ENCODE data around the gene RUFY3.
A peak's percentile ranks its signal among the peaks of the same experiment; 100 is the strongest.
"Not testable (repeated sequence)": the region's sequence is repeated elsewhere in the genome, so short reads cannot be mapped to it uniquely, and the experiment has no call there.

Gene RUFY3

GRCh38 chr4:70734971-70735370 is 13.2 kb downstream of the RUFY3 start:
- DNase-seq, result peak in 1 of 51 donors; percentile 58

DNA sequence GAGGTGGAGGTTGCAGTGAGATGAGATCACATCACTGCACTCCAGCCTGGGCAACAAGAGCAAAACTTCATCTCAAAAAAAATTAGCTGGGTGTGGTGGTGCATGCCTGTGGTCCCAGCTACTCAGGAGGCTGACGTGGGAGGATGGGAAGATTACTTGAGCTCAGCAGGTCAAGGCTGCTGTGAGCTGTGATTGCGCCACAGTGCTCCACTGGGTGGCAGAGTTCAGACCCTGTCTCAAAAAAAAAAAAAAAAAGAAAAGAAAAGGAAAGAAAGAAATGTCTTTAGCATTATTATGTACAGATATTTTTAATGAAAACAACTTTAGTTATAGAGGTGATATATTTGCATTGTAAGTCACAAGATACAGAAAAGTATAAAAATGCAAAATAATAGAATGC is 14.2 kb downstream of the RUFY3 start:
- DNase-seq, result not testable (repeated sequence)

GRCh38 chr4:70737006-70737405 is 15.2 kb downstream of the RUFY3 start:
- no peak for DNase-seq

DNA sequence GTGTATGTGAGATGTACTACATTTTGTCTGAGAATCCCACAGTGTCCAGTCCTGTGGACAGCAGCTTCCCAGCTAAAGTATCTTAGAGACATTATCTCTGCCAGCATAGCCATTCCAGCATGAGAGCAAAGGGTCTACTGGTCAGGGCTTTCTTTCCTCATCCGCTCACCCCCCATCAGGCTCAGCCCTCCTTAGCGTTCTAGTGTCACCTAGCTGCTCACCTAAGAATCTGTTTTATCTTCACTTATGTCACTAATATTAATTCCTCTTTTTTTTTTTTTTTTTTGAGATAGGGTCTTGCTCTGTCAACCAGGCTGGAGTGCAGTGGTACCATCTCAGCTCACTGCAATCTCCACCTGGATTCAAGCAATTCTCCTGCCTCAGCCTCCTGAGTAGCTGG is 15.6 kb downstream of the RUFY3 start:
- DNase-seq, result no peak

DNA sequence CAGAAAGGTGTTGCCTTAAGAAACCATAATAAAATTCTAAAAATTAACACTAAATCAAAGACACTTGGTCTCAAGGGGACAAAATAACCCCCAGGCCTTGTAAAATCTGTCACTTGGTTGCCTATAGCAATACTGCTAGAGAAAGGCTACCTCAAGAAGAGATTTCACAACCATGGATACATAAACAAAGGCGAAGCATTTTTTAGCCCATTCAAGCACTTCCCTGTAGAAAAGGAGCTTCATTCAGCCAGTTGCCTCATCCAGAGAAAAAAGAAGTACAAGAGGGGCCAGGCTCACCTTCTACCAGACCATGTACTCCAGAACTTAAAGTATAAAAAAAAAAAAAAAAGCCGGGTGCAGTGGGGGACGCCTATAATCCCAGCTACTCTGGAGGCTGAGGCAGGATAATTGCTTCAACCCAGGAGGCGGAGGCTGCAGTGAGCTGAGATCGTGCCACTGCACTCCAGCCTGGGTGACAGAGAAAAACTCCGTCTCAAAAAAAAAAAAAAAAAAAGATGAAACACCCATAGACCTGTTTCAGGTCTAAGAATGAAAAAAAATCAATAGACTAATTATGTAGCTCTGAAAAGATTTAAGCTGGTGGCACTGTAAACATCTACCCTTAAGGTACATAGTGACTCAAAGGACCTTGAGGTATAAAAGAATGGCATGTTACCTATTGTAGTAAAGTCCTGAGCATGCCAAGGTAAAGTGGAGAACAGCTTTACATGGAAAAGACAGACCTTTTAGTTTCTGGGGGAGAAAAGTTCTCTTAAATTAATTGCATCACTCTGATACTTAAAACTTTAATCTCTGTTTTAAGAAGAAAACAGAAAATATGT is 18.0 kb downstream of the RUFY3 start:
- no peak for DNase-seq

- DNase-seq, result no peak
Measured at GRCh38 chr4:70741867-70742658, 20.3 kb downstream of the RUFY3 start.

DNA sequence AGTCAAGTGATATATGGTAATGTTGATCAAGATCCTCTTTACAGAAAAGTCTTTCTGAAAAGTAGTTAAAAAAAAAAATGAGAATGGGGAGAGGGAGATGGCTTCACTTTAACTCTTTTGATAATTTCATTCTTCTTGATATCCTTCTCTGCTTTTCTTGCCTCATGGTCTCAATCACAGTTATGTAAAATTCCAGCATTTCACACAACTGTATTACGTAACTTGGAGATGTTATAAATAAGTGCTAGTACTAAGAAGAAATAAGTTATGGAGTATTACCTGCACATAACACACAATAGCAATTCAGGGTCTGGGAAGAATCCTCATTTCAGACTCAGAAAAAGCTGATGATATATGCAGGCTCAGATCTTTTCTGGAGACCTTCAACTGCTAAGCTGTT is 22.0 kb downstream of the RUFY3 start:
- DNase-seq, result no peak

GRCh38 chr4:70746179-70746839 is 24.5 kb downstream of the RUFY3 start:
- DNase-seq, result no peak

DNA sequence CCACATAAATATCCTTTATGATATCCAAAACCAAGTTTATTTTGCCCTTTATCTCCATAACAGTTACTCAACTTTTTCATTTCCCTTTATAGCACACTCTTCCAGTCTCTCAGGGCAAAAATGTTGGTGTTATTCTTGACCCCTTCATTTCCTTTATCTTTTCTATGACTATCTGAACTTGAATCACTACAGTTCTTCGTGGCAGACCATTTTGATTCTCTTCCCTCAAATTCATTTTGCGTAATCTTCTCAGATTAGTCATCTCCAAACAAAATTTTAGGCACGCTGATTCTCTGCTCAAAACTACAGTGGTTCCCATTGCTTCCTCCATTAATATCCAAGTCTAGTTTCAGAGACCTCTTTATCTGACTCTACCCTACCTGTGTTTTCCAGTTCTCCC is 26.1 kb downstream of the RUFY3 start:
- DNase-seq, result no peak

DNA sequence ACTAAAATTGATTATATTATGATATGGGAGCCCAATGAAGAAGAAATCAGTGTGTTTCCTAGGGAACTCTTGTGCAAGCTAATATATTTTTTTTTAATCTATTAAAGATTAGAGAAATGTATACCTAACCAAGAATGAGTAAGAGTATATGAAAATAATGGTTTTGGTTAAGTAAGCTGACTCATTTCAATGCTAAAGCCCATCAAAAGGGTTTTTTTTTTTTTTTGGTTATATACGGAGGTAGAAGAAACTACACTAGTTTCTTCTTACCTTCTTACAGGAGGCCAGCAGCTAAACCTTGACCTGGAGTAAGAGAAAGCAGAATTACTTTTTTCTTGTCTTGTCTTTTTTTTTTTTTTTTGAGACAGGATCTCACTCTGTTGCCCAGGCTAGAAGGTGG is 27.5 kb downstream of the RUFY3 start:
- DNase-seq, result no peak

GRCh38 chr4:70752236-70752635 is 30.5 kb downstream of the RUFY3 start:
- no peak for DNase-seq

DNA sequence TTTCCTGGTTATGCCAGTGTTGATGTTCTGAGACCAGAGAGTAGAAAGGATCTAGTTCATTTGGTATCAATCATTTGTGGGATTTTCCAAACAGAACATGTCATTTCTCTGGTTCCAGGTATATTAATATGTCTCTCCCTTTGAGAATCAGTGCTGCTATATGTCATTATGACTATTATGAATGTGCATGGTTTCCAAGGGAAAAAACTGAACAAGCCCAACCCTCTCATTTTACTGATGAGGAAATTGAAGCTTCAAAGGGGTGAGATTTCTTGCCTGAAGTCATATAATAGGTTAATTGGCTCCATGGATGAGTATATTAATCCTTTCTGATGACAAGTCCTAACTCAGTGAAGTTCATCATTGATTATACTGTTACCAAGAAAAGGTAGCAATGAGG is 31.9 kb downstream of the RUFY3 start:
- DNase-seq, result no peak

GRCh38 chr4:70754470-70754869 is 32.7 kb downstream of the RUFY3 start:
- DNase-seq, result no peak

GRCh38 chr4:70754990-70755688 is 33.4 kb downstream of the RUFY3 start:
- no peak for DNase-seq

DNA sequence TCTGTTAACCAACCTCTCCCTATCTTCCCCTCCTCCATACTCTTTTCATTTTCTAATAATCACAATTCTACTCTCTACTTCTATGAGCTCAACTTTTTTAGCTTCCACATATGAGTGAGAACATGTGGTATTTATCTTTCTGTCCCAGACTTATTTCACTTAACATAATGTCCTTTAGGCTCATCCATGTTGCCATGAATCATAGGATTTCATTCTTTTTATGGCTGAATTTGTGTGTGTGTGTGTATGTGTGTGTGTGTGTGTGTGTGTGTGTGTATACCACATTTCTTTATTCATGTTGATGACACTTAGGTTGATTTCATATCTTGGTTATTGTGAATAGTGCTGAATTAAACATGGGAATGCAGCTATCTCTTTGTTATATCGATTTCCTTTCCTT is 37.4 kb downstream of the RUFY3 start:
- DNase-seq, result no peak

DNA sequence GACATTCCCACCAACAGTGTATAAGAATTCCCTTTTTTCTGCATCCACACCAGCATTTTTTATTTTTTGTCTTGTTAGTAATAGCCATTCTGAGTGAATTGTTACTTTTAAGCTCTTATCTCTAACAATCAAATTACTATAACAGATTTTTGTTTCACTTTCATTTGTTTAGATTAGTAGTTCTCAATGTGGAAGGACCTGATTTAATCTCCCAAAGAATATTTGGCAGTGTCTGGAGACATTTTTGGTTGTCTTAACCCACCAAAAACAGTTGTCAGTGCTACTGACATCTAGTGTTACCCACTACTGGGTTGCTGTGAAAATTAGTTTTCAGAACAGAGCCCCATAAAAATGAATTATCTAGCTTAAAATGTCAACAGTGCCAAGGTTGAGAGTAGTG is 37.9 kb downstream of the RUFY3 start:
- DNase-seq, result no peak

- DNase-seq, result no peak
Measured at GRCh38 chr4:70760662-70761061, 38.9 kb downstream of the RUFY3 start.

DNA sequence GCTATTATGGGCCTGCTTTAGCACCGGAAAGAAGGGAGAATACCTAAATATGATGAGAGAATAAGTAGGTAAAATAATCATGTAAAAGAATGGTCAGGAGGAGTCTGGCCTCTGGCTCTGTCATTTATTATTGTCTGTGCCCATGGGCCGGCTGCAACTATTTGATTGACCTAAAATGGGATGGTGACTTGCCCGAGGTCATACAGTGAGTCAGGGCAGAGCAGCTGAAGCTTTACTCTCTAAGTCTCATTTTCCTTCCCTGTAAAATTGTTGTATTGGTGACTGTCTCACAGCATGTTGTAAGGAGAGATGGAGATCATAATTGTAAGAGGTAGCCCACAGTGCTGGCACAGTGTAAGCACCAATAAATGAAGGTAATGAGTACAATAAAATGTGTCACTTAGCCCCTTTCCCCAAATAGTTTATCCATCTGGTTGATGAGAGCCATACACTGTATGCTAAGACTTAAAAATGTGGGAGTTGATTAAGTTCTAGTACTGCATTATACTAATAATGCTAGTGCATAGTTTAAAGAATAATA is 39.6 kb downstream of the RUFY3 start:
- no peak for DNase-seq

- DNase-seq, result no peak
Measured at GRCh38 chr4:70765368-70765767, 43.6 kb downstream of the RUFY3 start.

- DNase-seq, result no peak
Measured at GRCh38 chr4:70768301-70768948, 46.7 kb downstream of the RUFY3 start.

DNA sequence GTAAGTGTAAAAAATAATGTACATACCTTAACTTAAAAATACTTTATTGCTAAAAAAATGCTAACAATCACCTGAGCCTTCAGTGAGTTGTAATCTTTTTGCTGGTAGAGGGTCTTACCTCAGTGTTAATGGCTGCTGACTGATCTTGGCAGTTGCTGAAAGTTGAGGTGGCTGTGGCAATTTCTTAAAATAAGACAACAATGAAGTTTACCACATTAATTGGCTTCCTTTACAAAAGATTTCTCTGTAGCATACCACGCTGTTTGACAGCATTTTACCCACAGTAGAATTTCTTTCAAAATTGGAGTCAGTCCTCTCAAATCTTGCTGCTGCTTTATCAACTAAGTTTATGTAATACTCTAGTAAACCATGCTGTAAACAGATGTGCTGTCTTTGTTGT is 47.6 kb downstream of the RUFY3 start:
- not testable (repeated sequence) for DNase-seq

Data from hypothalamus (tissue), 51 donors.